Fibroblast of mammary gland (primary cell): ENCODE results near the gene ATP5ME.

Experiments
- DNase-seq: peaks from one replicate; pipeline ENCODE4 v3.0.0-alpha.2; 2010; ENCODE audit warnings: low read depth
- H3K4me3 ChIP-seq: 2 replicates; pipeline ENCODE4 v1.5.1; 2011; ENCODE audit warnings: low read depth, mild to moderate bottlenecking, low read length, moderate library complexity; ENCODE audit not compliant: control insufficient read depth
- CTCF ChIP-seq: conservative IDR thresholded peaks from 2 replicates; pipeline ENCODE4 v1.5.1; 2011; ENCODE audit warnings: low read depth, low read length, inconsistent platforms; ENCODE audit not compliant: control insufficient read depth, insufficient read depth

ATP5ME gene

GRCh38 chr4:629636-629914 lies 44.5 kb downstream of the ATP5ME start:
- TF ChIP-seq CTCF = no peak
- no peak for DNase-seq
- H3K4me3 ChIP-seq = no peak overlapping the region

- no peak overlapping the region for H3K4me3 ChIP-seq
- DNase-seq = no peak
- TF ChIP-seq CTCF = no peak
Observed at GRCh38 chr4:628821-629635, 45.0 kb downstream of the ATP5ME start.

GRCh38 chr4:628311-628741 lies 45.8 kb downstream of the ATP5ME start:
- DNase-seq = no peak
- no peak overlapping the region for H3K4me3 ChIP-seq
- no peak for TF ChIP-seq CTCF

GRCh38 chr4:627347-628125 lies 46.5 kb downstream of the ATP5ME start:
- no peak overlapping the region for H3K4me3 ChIP-seq
- DNase-seq = no peak
- TF ChIP-seq CTCF = no peak

- TF ChIP-seq CTCF = no peak
- DNase-seq = no peak
- no peak overlapping the region for H3K4me3 ChIP-seq
Observed at GRCh38 chr4:626201-627091, 47.6 kb downstream of the ATP5ME start.

GRCh38 chr4:625631-626161 lies 48.4 kb downstream of the ATP5ME start:
- DNase-seq = no peak
- H3K4me3 ChIP-seq = no peak overlapping the region
- TF ChIP-seq CTCF = no peak
